ENCODE results near the gene METTL24. TPM values are rescaled to one million over a fixed set of nuclear protein-coding genes. Genes with fewer than 3 reads are reported as not detected.

The METTL24 gene
- polyA plus RNA-seq, 1 donor: 14.7 TPM

DNA sequence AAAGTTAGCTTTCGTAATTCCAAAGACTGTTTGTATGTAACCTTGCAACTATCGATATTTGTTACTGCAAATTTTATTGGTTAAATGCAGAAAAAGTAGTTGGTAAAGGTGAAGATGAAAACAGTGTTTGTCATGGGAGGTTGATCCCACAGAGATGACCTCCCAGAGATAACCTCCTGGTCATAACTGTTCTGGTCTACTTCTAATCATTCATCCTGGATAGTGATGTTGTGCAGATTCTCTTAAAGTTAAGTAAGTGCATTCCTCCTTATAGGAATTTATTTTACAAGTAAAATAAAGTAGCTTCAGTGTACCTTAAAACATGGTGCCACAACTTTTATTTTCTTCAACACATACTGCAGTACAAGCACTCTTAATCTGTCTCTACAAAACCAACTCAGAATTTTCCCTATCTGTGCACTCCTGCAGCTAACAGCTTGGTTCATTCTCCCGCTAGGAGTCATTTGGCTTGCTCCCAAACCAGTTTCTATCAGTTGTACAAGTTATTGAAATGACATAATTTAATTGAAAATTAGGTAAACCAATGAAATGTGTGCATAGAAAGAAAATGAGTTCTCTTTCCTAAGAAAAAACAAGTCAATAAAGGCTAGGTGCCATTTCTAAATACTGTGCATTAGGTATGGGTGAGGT lies 19.2 kb downstream of the METTL24 start:
- DNase-seq: no peak

DNA sequence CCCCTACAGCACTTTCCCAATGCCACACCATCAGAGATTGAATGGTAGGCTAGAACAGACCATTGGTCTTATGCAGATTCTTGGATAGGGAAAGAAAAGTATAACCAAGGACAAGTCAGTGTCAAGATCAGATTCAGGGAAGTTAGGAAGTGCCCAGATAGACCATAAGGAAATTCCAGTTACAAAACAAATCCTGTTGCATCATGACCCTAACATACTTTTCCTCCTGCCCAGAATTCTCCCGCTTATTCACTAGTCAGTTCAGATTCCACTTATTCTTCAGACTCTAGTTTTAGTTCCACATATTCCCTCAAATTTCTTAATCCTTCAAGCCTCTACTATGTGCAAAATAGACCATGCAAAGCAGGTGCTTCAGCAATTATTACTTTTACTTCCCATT lies 20.7 kb downstream of the METTL24 start:
- DNase-seq: no peak

DNA sequence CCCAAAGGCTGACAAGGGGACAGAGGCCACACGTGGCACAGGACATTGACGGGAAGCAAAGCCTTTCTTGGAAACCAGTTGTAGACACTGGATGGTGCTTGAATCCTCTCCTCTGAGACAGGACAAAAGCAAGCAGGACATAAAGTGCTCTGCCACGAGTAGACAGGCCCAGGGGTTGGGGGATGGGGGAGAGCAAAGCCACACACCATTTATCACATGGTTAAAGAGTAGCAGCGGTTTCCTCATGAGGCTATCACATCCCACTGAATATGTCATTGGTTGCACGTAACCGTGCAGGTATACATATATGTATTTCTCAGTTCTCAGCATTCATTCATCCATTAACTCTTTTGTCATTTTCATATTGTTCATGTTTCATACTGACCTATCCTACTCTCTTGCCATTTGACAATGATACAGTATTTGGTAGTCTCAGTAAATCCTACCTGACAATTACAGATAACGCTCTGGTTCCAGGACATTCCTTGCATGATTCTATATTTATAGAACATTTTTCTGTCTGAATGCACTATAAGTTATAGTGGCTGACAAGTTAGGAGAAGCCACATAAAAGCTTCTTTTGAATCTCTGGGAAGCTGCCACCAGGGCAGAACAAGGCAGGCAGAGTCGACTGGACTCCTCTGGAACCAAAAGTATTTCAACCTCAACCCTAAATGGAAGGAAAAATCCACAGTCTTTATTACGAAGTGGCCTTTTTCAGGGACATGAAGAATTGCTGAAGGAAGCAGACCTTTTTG lies 23.5 kb downstream of the METTL24 start:
- DNase-seq: no peak

DNA sequence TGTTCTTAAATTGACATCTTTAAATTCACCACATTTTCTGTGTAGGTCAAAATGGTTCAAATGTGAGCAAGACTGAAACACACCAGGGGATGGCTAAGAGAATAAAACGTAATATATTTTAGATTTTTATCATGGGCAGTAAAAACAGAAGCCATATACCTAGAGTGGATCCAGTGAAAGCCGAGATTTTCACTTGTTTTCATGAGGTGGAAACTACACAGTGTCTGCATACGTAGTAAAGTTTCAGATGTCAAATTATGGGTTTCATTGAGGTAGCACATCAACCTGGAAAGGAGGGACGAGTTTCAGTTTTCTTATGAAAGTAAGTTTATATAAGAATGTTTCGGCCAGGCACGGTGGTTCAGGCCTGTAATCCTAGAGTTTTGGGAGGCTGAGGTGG lies 25.9 kb downstream of the METTL24 start:
- DNase-seq: no peak

DNA sequence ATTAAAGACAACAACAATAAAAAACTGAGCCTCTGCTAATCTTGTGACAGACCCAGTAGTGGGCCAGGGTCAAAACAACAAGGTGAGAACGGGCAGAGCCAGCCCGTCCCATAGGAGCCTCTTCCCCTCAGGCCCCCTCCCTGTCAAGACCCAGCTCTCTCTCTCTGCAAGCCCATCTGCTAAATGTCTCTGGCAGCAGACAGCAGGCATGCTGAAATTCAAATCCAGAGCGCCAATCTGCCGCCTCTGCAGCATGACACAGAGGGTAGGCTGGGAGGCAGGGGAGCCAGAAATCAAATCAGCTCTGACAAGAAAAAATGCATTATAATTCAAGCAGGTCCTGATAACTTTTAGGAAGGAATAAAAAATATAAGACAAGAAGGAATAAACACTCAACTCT lies 26.3 kb downstream of the METTL24 start:
- DNase-seq: no peak

DNA sequence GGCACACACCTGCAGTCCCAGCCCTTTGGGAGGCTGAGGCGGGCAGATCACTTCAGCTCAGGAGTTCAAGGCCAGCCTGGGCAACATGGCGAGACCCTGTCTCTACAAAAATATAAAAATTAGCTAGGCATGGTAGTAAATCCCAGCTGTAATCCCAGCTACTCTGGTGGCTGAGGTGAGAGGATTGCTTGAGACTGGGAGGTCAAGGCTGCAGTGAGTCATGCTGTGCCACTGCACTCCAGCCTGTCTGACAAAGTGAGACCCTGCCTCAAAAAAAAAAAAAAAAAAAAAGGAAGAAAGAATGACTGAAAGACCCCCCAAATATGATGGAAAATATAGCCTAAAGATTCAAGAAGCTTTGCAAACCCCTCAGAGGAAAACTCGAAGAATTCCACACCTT lies 26.8 kb downstream of the METTL24 start:
- DNase-seq: no peak

DNA sequence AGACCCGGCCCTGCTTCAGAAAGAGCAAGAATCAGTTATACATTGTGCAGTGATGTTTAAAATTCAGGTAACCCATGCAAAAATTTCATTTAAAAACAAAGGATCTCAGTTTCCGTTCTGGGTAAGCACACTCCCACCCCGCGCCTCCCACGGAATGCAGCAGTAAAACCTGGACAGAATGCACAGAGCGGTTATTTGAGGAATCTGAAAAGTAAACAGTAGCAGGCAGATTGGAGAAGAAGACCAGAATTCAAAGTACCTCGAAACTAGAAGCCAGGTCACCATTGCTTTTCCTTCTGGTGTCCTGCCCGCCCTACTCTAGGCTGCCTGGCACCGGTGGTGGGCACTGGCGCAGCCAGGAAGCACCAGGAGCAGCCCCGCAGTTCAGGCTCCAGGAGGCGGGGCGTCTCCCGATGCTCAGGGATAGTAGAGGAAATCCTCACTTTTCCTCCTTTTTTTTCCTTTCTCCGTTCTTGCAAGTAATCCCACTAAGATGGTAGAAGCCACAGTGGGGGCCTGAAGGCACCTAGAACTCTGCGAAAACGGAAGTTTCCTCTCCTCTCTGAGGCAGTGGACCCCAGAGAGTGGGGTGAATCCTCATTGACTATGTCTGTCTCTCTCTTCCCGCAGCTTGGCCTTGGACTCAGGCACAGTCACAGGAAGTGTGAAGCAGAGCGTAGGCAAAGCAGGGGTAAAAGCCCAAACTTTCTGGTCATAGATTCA lies 28.3 kb downstream of the METTL24 start:
- DNase-seq: peak; percentile 76

DNA sequence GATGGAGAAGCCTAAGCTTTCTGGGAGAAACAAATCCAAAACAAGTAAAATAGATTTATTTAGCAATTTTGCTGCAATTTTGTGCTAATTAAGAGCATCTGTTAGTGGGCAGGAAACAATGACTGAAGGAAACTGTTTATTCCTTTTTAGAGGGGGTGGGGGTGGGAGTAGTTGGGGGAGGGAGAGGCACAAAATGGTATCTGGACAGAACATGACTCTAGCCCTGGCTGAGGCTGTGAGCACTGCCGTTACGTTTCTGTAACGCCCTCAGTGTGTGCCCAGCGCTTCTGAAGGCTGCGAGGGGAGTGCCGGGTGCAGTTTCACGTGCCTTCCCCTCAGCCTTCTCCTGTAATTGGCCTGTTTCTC lies 28.8 kb downstream of the METTL24 start:
- no peak for DNase-seq

DNA sequence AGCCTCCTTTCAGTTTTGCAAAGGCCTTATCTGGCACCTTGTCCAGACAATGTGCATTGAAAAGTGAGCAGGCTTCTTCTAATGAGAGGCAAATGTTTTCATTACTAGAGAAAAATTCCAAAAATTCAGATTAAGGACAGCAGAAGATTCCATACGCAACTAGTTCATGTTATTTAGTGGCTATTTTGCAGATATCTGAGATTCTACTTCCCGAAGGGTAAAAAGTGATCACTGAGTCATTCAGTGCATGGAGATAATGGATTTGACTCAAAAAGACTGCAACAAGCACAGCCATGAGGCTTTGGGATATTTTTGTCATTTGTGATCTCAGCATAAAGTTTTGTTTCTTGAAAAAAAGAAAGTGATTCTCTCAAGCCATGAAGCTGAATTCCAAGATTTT lies 29.9 kb downstream of the METTL24 start:
- DNase-seq: no peak

DNA sequence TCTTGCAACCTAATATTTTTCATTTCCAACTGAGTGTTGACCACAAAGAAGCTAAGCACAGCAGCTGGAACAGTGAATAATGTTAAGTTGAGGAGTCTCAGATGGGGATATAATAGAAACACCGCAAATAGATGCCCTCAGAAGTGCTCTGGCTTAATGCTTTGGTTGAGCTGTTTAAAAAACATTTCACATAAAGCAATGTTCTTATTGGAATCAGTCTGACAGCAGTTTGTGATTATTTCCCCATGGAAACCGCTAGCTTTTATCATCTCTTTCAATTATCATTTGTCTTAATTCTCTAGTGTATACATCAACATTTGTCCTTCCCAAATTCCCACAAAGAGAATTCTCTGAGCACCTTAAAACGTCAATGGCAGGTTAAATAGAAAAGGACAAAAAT lies 30.8 kb downstream of the METTL24 start:
- no peak for DNase-seq

DNA sequence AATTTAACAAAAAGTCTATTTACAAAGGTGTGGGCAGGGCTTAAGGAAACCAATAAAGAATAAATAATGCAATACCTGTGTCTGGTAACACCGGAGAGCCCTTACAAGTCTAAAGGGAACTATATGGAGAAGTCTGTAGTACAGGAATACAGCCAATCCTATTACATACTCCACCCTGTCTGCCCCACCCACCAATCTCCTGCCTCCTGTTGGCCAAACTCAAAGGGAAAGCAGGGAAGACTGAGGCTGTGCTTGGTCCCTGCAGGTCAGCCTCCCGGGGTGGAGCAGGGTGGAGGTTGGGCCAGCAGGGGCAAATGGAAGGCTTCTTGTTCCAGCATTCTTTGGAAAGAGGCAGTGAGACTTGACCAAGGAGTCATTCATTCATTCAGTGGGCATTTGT lies 31.5 kb downstream of the METTL24 start:
- no peak for DNase-seq

DNA sequence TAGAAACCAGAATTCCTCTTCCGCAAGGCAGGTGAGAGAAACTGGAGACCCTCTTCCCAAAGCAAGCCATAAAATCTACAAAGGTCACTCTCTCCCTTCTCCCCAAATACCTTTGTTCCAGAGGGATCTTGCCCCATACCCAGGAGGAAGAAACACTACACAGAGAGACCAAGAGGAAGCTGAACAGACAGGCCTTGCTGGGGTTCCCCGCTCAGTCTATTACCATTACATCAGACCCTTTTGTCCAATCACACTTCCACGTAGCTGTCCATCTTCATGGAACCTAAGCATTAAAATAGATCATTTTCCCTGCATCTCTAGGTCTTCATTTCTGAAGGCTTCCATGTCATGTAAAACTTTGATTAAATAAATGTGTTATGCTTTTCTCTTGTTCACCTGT lies 32.1 kb downstream of the METTL24 start:
- no peak for DNase-seq

DNA sequence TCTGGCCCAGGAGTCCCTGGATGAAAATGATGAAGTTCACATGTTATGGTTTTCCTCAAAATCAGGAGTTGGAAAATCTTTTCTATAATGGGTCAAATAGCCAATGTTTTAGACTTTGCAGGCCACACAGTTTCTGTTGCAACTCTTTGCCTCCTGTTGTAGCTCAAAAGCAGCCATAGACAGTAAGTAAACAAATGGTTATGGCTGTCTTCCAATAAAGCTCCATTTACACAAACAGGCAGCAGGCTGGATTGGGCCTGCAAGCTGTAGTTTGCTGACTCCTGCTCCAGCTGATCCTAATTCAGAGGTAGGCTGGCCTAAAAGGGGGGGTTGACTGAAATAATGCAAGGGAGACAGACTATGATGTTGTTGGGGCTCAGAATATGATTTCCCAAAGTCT lies 33.0 kb downstream of the METTL24 start:
- DNase-seq: peak; percentile 76

DNA sequence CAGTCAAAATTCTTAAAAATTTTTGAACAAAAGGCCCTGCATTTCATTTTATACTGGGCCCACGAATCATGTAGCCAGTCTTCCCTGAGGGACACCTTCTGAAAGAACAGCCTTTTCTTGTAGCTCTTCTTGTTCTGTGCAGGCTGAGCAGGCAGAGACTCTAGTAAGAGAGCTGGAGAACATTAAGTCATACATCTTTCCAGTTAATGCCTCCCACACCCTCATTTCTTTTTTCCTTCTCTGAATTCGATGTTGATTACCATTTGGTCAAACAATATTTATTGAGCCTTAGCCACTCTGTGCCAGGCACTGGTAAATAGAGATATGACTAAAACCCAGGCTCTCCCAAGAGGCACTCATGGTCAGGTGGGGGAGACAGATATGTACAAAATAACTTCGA lies 33.6 kb downstream of the METTL24 start:
- DNase-seq: no peak

DNA sequence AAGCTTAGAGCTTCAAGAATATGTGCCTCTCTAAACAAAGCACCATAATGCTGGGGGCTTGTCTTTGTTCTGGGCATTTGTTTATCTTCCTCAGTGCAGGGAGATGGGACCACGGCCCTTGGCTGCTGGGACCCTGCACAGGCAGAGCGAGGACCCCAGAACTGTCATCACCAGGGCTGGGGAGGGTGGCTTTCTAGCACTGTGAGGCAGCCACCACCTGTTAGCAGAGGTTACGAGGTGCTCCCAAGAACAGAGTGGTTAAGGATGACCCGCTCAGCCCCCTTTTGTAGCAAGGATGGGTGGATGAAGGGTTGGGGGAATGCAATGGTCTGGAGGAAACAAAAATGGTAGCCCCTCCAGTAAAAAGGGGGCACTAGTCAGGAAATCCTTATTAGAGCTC lies 34.9 kb downstream of the METTL24 start:
- no peak for DNase-seq

DNA sequence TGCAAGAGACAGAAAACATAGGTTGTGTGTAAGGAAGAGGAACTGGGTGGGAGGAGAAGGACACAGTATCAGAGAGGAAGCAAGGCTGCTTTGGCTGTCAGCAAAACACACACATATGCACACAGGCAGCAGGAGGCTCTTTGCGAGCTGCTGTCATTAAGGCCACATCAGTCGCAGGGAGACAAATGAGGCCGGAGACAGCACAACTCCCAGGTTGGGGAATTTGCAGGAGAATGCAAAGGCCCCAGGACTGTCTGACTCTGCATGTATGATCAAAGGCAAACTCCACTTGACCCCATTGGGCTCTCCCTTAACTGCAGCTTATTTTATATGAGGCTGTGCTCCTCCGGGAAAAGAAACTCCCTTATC lies 35.3 kb downstream of the METTL24 start:
- DNase-seq: no peak

DNA sequence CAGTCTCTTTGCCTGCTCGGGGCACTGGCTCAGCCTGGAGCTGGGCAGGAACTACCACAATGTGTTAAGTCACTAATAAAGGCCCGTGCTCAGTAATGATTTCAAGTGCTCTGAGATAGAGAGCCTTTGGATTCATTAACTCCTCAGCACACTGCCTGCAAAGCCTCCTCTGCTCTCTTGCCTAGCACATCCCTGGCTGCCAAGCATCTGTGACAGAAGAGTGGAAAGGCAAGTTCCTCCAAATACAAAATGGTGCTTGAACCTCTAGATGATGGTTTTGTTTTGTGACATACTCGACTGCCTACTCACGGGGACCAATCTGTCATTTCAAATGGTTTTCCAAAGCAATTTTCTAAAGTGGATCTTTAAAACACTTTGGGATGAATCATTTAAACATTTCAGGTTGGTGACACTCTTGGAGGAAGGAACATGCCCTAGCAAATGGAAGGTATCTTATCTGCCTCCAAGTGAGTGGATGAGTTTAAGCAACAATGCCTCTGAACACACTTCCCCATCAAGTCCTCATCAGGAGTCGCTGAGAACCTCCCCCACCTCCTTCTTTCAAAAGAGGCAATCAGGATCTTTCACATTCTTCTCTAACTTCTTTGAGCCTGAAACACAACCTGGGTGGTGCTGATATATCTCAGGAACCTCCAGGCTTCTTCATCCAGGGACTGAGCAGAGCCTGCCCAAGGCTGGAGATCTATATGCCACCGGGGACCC lies 35.8 kb downstream of the METTL24 start:
- no peak for DNase-seq

DNA sequence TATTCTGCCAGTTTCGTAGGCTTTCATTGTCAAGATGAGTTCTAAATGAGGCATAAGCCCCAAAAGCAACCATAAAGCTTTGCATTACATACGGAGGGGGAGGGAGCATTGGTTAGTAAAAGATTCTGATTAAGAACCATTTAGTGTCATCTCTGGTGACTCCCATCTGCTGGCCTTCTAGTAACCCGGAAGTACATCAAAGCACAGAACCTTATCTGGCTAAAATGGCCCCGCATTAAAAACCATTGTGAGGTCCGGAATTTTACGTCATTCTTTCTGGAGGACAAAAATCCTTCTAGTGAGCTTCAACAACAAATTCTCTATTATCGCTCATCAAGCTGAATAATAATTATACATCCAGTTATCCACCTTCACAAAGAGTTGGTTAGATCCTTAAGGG lies 37.8 kb downstream of the METTL24 start:
- no peak for DNase-seq

DNA sequence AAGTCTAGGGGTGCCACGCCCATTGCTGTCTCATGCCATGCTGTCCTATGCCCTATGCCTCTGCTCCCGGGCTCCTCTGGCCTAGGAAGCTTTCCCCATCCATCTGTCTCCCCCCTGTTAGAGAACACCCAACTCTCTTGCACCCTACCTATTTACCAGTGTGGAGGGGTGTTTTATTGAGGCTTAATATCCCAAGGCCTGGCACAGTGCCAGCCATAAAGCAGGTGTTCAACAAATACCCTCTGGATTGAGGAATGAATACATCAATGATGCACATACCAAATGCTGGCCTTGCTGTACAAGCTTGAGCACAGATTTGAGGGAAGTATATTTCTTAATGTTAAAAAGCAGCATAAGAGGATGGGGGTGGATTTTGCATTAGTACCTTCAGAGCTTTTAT lies 38.3 kb downstream of the METTL24 start:
- no peak for DNase-seq

DNA sequence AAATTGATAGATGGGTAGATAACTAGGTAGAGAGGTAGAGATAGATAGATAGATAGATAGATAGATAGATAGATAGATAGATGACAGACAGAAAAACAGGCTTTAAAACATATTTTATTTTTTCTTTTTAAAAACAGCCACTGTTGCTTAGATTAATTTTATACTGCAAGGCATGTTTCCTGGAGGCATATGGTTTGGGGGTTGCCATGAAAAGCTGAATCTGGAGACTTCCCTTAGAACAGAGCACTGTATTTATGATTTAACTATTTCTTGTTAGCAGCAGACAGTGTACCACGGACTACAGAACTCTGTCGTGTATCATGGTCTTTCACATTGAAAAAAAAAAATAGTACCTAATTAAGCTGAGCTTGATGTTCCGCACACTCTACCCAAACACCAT lies 38.8 kb downstream of the METTL24 start:
- DNase-seq: no peak

DNA sequence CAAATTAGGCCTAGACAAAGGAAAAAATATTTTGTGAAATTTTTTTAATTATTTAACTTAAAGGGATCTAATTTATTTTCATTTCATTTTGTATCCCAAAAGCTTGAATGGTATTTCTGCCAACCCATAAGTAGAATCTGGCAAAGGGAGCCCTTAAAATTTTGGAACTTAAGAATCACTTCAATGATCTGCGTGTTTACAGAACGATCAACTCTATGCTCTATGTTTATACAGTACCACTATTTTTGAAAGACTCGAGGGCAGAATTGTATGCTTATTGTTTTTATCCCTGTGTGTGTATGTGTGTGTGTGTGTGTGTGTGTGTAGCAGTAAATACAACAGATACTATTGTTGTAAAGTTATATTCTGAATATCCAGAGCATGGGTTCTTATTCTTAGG lies 39.2 kb downstream of the METTL24 start:
- DNase-seq: no peak

DNA sequence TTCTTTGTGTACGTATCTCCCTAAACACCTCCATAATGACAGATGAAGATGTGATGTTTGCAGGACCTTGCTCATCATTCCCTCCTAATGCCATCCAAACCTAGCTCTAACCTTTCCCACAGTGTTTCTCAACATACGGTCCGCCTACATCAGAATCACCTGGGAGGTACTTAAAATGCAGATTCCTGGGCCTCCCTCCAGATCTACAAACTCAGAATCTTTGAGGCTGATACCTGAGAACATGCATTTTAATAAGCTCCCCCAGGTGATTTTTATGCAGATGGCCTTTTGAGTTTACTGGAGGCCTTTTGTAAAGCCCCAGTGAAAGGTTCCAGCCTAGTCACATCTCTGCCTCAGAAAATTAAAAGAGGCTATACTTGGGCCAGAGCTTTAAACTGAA lies 40.5 kb downstream of the METTL24 start:
- DNase-seq: no peak

DNA sequence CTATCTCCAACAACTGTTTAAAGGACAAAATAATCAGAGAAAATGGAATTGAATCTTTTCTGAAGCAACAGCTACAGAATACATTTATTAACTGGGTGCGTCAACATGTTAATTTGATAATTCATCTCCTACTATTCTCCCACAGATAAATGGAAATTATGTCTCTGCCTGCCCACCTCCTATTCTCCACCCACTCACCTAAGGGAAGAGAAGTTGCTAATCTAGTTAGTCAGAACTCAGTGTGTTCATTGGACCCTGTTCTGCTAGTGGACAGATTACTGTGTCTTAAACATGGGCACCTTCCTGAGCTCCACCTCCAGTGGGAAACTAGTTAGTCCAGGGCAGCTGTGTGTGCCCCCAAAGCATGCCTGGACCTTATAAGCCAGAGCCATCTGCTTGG lies 41.0 kb downstream of the METTL24 start:
- no peak for DNase-seq
